ENCODE results near the gene PEX14.

GRCh38 chr1:10676963-10677362, 202.2 kb downstream of the PEX14 start:
- TF ChIP-seq POLR2AphosphoS5 (IDR thresholded peaks at IDR 0.05; ENCODE audit: insufficient read depth in 1 of 2, low read depth in 1 of 2) (no peak), POLR2A (IDR thresholded peaks at IDR 0.05) (no peak), CTCF (IDR thresholded peaks at IDR 0.05) (no peak)
